OCI-LY7 (cell line): ENCODE data around the gene MANBA. TPM values are rescaled to one million over a fixed set of nuclear protein-coding genes. Genes with fewer than 3 reads are reported as not detected.

Experiments
- BruUV-seq: library from RNA; stranded (reverse); fragments of 400-500 nt; replicated peaks from 2 replicates; lab custom pipeline; 2021; lab: Mats Ljungman, UMichigan
- CTCF ChIA-PET: fragments of 300-600 bp; sonication (Branson Sonifier 250); formaldehyde crosslinking; loops from one replicate; lab custom pipeline; 2022; ENCODE audit warnings: antibody characterized with exemption; ENCODE audit not compliant: unreplicated experiment; lab: Charles Lee
- POLR2A ChIA-PET: fragments of 300-600 bp; sonication (Branson Sonifier 250); formaldehyde crosslinking; loops from one replicate; lab custom pipeline; 2022; ENCODE audit warnings: antibody characterized with exemption; lab: Charles Lee
- DNase-seq: peaks from one replicate; pipeline ENCODE4 v3.0.0-alpha.2; 2015; ENCODE audit warnings: low spot score
- H2AFZ ChIP-seq: fragments of 200-600 bp; sonication (generic), shearing (Covaris generic); 2 replicates; pipeline ENCODE4 v1.6.1; 2014; ENCODE audit warnings: mild to moderate bottlenecking, antibody characterized with exemption, low read length, moderate library complexity
- H3K27ac ChIP-seq: fragments of 200-600 bp; sonication (generic); 2 replicates; pipeline ENCODE4 v1.5.1; 2014; ENCODE audit warnings: mixed run types, low read depth, mild to moderate bottlenecking, moderate library complexity, low read length, inconsistent platforms; ENCODE audit not compliant: poor library complexity, severe bottlenecking
- H3K36me3 ChIP-seq: fragments of 200-600 bp; sonication (generic); 2 replicates; pipeline ENCODE4 v1.6.1; 2014; ENCODE audit warnings: mild to moderate bottlenecking, antibody characterized with exemption, low read length, moderate library complexity, mixed read lengths; ENCODE audit not compliant: insufficient read depth
- H3K4me1 ChIP-seq: fragments of 200-600 bp; sonication (generic); 2 replicates; pipeline ENCODE4 v1.5.1; 2014; ENCODE audit warnings: mild to moderate bottlenecking, low read length; ENCODE audit not compliant: insufficient read depth, poor library complexity, severe bottlenecking
- H3K4me2 ChIP-seq: fragments of 200-600 bp; sonication (generic); 2 replicates; pipeline ENCODE4 v1.6.1; 2014; ENCODE audit warnings: mild to moderate bottlenecking, low read length
- H3K4me3 ChIP-seq: fragments of 200-600 bp; sonication (generic); 2 replicates; pipeline ENCODE4 v1.5.1; 2014; ENCODE audit warnings: mild to moderate bottlenecking, low read depth, low read length; ENCODE audit not compliant: poor library complexity, severe bottlenecking
- H3K79me2 ChIP-seq: fragments of 200-600 bp; sonication (generic); 2 replicates; pipeline ENCODE4 v1.6.1; 2016; ENCODE audit warnings: low read depth, mild to moderate bottlenecking, low read length, moderate library complexity, mixed read lengths; ENCODE audit not compliant: insufficient read depth
- H3K9me2 ChIP-seq: fragments of 200-600 bp; sonication (generic); 2 replicates; pipeline ENCODE4 v1.6.1; 2016; ENCODE audit warnings: mild to moderate bottlenecking, low read length, mixed read lengths; ENCODE audit not compliant: insufficient read depth
- H3K9me3 ChIP-seq: fragments of 200-600 bp; sonication (generic); 2 replicates; pipeline ENCODE4 v1.6.1; 2014; ENCODE audit warnings: mild to moderate bottlenecking, mixed run types, low read length, mixed read lengths
- H4K20me1 ChIP-seq: fragments of 200-600 bp; sonication (generic); 2 replicates; pipeline ENCODE4 v1.6.1; 2014; ENCODE audit warnings: mild to moderate bottlenecking, antibody characterized with exemption, low read length, moderate library complexity, mixed read lengths; ENCODE audit not compliant: insufficient read depth
- CTCF ChIP-seq: fragments of 200-600 bp; sonication (generic); conservative IDR thresholded peaks from 2 replicates; pipeline ENCODE4 v1.5.1; 2014; ENCODE audit warnings: mild to moderate bottlenecking, antibody characterized with exemption, low read length, moderate library complexity, mixed read lengths
- EZH2phosphoT487 ChIP-seq: fragments of 200-600 bp; sonication (generic); IDR thresholded peaks from 2 replicates; pipeline ENCODE4 v1.6.1; 2018; ENCODE audit warnings: low read depth, borderline replicate concordance, mild to moderate bottlenecking, mixed run types, antibody characterized with exemption, low read length, moderate library complexity, mixed read lengths
- intact Hi-C: fragments of 100-400 bp; cut with micrococcal nuclease; formaldehyde crosslinking; loops from one replicate; pipeline ENCODE4 v1.10.0; 2022; ENCODE audit not compliant: unreplicated experiment
- total RNA-seq, 2 experiments: library from RNA; depleted of rRNA in 1 of 2; stranded (reverse); fragments of >200 nt in 1 of 2; shearing (Covaris generic) in 1 of 2; gene quantifications; 2 replicates each; pipeline ENCODE4 v1.2.3, GENCODE V29; 2014 to 2022

The MANBA gene
- total RNA-seq, 2 experiments from 2014 or later: 22.8 to 30.0 TPM

DNA sequence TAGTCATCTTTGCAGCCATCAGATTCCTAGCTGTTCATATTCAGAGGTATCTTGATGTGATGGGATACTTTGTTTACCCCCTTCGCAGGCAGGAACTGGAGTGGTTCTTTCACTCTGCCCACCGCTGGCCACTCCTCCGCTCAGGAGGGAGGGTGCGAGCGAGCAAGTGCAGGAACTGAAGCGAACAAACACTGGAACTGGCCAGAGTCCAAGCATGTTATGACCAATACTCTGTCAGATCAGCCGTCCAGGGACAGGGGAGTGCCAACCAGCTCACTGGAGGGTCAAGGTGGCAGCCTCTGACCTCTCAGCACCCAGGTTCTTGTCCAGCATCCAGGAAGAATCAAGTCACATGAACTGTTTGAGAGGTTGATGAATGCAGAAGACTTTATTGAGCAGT, 18.0 kb upstream of the MANBA start:
- Histone ChIP-seq H3K4me2 (no peak overlapping the region), H4K20me1 (no peaks in the 10 kb centered on the region), H3K36me3 (no peaks in the 10 kb centered on the region), H3K9me3 (no peaks in the 10 kb centered on the region), H3K4me3 (no peak overlapping the region), H3K27ac (no peak overlapping the region), H3K9me2 (no peaks in the 10 kb centered on the region), H3K4me1 (no peaks in the 10 kb centered on the region), H2AFZ (no peak overlapping the region), H3K79me2 (no peaks in the 10 kb centered on the region)
- POLR2A ChIA-PET: no interaction called here
- DNase-seq: no peak
- no TSS peak for BruUV-seq
- intact Hi-C loops: no loop called here
- CTCF ChIA-PET: no interaction called here
- TF ChIP-seq CTCF: no peak
- no peak for TF ChIP-seq EZH2phosphoT487

DNA sequence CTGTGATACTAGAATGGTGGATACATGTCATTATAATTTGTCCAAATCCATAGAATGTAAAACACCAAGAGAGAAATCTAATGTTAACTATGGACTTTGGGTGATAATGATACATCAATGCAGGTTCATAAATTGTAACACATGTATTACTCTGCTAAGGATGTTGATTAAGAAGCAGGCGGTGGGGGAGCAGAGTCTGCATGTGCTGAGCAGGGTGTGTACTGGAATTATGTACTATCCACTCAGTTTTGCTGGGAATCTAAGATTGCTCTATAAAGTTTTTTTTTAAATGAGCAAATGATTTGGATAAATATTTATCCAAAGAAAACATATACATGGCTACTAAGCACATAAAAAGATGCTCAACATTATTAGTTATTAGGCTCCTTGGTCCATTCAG, 15.0 kb upstream of the MANBA start:
- H3K4me2 ChIP-seq: no peak overlapping the region
- H3K9me2 ChIP-seq: no peaks in the 10 kb centered on the region
- no peak overlapping the region for H2AFZ ChIP-seq
- no peaks in the 10 kb centered on the region for H3K4me1 ChIP-seq
- ChIA-PET POLR2A (no interaction called here), CTCF (no interaction called here)
- BruUV-seq: no TSS peak
- H3K79me2 ChIP-seq: no peaks in the 10 kb centered on the region
- H3K9me3 ChIP-seq: no peaks in the 10 kb centered on the region
- no peak overlapping the region for H3K4me3 ChIP-seq
- H4K20me1 ChIP-seq: no peaks in the 10 kb centered on the region
- no peak overlapping the region for H3K27ac ChIP-seq
- no peak for DNase-seq
- H3K36me3 ChIP-seq: no peaks in the 10 kb centered on the region
- intact Hi-C loops: no loop called here
- TF ChIP-seq CTCF (no peak), EZH2phosphoT487 (no peak)

GRCh38 chr4:102774254-102774653, 13.5 kb upstream of the MANBA start:
- POLR2A ChIA-PET: interaction anchor here (0.7 to 0.8 kb wide), 2 partner anchors 13 to 16 kb away, joined by 3 to 4 read pairs; partner anchors contain the start of gene MANBA
- Histone ChIP-seq H3K4me3 (no peak overlapping the region), H3K4me2 (no peak overlapping the region), H3K9me3 (no peaks in the 10 kb centered on the region), H3K9me2 (no peaks in the 10 kb centered on the region), H3K36me3 (no peaks in the 10 kb centered on the region), H3K79me2 (no peaks in the 10 kb centered on the region), H3K4me1 (no peaks in the 10 kb centered on the region), H2AFZ (no peak overlapping the region), H3K27ac (no peak overlapping the region), H4K20me1 (no peaks in the 10 kb centered on the region)
- CTCF ChIA-PET: no interaction called here
- intact Hi-C loops: no loop called here
- no peak for DNase-seq
- no peak for TF ChIP-seq CTCF
- no peak for TF ChIP-seq EZH2phosphoT487
- BruUV-seq: no TSS peak
